Measurements from ENCODE around the gene NPL.
A peak's percentile ranks its signal among the peaks of the same experiment; 100 is the strongest.

The NPL gene
- long read RNA-seq, partial matches to known transcripts, result 4 of 49 reads
- long read RNA-seq, other reads (novel, unspliced or antisense), result 44 of 49 reads

GRCh38 chr1:182789138-182790076, at the start of gene NPL:
Gene NPL, plus strand, starts transcription at chr1:182789773. Its CDS starts 4,599 bp downstream, at chr1:182794372.
- Histone ChIP-seq H3K4me3 (replicated peaks; ENCODE audit: insufficient read depth, low read length) (peak within 1 kb of the TSS; percentile 56), H3K27me3 (ENCODE audit: insufficient read depth, poor library complexity, severe bottlenecking) (no peaks in the 10 kb centered on the region), H3K27ac (replicated peaks) (peak within 1 kb of the TSS; percentile 72)
- peak; percentile 63 to 81 for DNase-seq (ENCODE audit: low read depth in 1 of 2, low spot score in 1 of 2)
- TF ChIP-seq SPI1 (IDR thresholded peaks at IDR 0.05; ENCODE audit: borderline replicate concordance, low read depth) (no peak), REST (IDR thresholded peaks at IDR 0.05; ENCODE audit: insufficient replicate concordance, low read depth) (peak; percentile 36), POLR2AphosphoS5 (IDR thresholded peaks at IDR 0.05; ENCODE audit: low read depth) (peak; percentile 79), GABPA (IDR thresholded peaks at IDR 0.05; ENCODE audit: low read depth) (peak; percentile 68)

GRCh38 chr1:182740120-182740519, 49.5 kb upstream of the NPL start:
- no peak for DNase-seq (ENCODE audit: low read depth in 1 of 2, low spot score in 1 of 2)
- Histone ChIP-seq H3K27ac (replicated peaks) (no peak overlapping the region), H3K27me3 (ENCODE audit: insufficient read depth, poor library complexity, severe bottlenecking) (no peaks in the 10 kb centered on the region), H3K4me3 (replicated peaks; ENCODE audit: insufficient read depth, low read length) (no peak overlapping the region)
- TF ChIP-seq CTCF (IDR thresholded peaks at IDR 0.05; ENCODE audit: insufficient read depth, low read length) (no peak), POLR2AphosphoS5 (IDR thresholded peaks at IDR 0.05; ENCODE audit: low read depth) (no peak), SPI1 (IDR thresholded peaks at IDR 0.05; ENCODE audit: borderline replicate concordance, low read depth) (no peak), REST (IDR thresholded peaks at IDR 0.05; ENCODE audit: insufficient replicate concordance, low read depth) (no peak), GABPA (IDR thresholded peaks at IDR 0.05; ENCODE audit: low read depth) (no peak)

GRCh38 chr1:182742780-182743179, 46.8 kb upstream of the NPL start:
- no peaks in the 10 kb centered on the region for H3K27me3 ChIP-seq (ENCODE audit: insufficient read depth, poor library complexity, severe bottlenecking)
- no peak for DNase-seq (ENCODE audit: low read depth in 1 of 2, low spot score in 1 of 2)
- TF ChIP-seq SPI1 (IDR thresholded peaks at IDR 0.05; ENCODE audit: borderline replicate concordance, low read depth), result no peak
- no peak for TF ChIP-seq POLR2AphosphoS5 (IDR thresholded peaks at IDR 0.05; ENCODE audit: low read depth)
- TF ChIP-seq CTCF (IDR thresholded peaks at IDR 0.05; ENCODE audit: insufficient read depth, low read length), result no peak
- TF ChIP-seq GABPA (IDR thresholded peaks at IDR 0.05; ENCODE audit: low read depth), result no peak
- TF ChIP-seq REST (IDR thresholded peaks at IDR 0.05; ENCODE audit: insufficient replicate concordance, low read depth), result no peak
- no peak overlapping the region for H3K27ac ChIP-seq (replicated peaks)
- no peak overlapping the region for H3K4me3 ChIP-seq (replicated peaks; ENCODE audit: insufficient read depth, low read length)

Data from HL-60 (cell line).